BE2C (cell line): ENCODE data around the gene NLRP6.
"Not testable (repeated sequence)": the region's sequence is repeated elsewhere in the genome, so short reads cannot be mapped to it uniquely, and the experiment has no call there.

Source experiments
- DNase-seq: peaks from one replicate; pipeline ENCODE4 v3.0.0-alpha.2; 2020
- H3K27me3 ChIP-seq: fragments of 250-450 bp; sonication (Bioruptor Pico); 2 replicates; pipeline ENCODE4 v1.5.1; 2020; ENCODE audit warnings: mild to moderate bottlenecking
- H3K36me3 ChIP-seq: fragments of 250-450 bp; sonication (Bioruptor Pico); 2 replicates; pipeline ENCODE4 v1.5.1; 2020; ENCODE audit warnings: mild to moderate bottlenecking
- H3K4me1 ChIP-seq: fragments of 250-450 bp; sonication (Bioruptor Pico); 2 replicates; pipeline ENCODE4 v1.5.1; 2020
- H3K4me3 ChIP-seq: 2 replicates; pipeline ENCODE4 v1.5.1; 2011; ENCODE audit warnings: low read depth, low read length
- H3K9me3 ChIP-seq: fragments of 250-450 bp; sonication (Bioruptor Pico); 2 replicates; pipeline ENCODE4 v1.5.1; 2020
- CTCF ChIP-seq: IDR thresholded peaks from 2 replicates; pipeline ENCODE4 v1.5.1; 2012; ENCODE audit warnings: mild to moderate bottlenecking, low read depth, low read length

NLRP6 gene

GRCh38 chr11:331358-332060, 53.3 kb downstream of the NLRP6 start:
- H3K4me1 ChIP-seq = no peaks in the 10 kb centered on the region
- no peaks in the 10 kb centered on the region for H3K36me3 ChIP-seq
- no peak for DNase-seq
- no peak overlapping the region for H3K4me3 ChIP-seq
- no peak for TF ChIP-seq CTCF
- no peaks in the 10 kb centered on the region for H3K9me3 ChIP-seq
- H3K27me3 ChIP-seq = no peaks in the 10 kb centered on the region

GRCh38 chr11:332651-333480, 54.7 kb downstream of the NLRP6 start:
- Histone ChIP-seq H3K4me1 (no peaks in the 10 kb centered on the region), H3K27me3 (no peaks in the 10 kb centered on the region)

DNA sequence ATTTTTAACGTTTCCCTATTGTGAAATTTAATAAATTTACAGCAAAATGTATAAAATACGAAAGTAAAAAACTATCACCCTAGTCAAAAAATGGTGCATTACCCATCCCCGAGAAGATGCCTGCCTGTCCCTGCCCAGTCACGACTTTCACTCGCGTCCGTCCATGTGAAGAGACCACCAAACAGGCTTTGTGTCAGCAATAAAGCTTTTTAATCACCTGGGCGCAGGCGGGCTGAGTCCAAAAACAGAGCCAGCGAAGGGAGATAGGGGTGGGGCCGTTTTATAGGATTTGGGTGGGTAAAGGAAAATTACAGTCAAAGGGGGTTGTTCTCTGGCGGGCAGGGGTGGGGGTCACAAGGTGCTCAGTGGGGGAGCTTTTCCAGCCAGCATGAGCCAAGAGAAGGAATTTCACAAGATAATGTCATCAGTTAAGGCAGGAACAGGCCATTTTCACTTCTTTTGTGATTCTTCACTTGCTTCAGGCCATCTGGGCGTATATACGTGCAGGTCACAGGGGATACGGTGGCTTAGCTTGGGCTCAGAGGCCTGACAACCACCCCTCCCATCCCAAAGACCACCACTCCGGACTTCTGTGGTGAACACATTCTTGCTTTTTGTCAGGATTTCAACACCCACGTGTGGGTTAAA, 55.5 kb downstream of the NLRP6 start:
- not testable (repeated sequence) for H3K4me3 ChIP-seq, H3K4me1 ChIP-seq

More at GRCh38 chr11:332651-333480, 54.7 kb downstream of the NLRP6 start:
- Histone ChIP-seq H3K9me3 (no peaks in the 10 kb centered on the region), H3K36me3 (no peaks in the 10 kb centered on the region), H3K4me3 (no peak overlapping the region)
- no peak for DNase-seq
- TF ChIP-seq CTCF = no peak

DNA sequence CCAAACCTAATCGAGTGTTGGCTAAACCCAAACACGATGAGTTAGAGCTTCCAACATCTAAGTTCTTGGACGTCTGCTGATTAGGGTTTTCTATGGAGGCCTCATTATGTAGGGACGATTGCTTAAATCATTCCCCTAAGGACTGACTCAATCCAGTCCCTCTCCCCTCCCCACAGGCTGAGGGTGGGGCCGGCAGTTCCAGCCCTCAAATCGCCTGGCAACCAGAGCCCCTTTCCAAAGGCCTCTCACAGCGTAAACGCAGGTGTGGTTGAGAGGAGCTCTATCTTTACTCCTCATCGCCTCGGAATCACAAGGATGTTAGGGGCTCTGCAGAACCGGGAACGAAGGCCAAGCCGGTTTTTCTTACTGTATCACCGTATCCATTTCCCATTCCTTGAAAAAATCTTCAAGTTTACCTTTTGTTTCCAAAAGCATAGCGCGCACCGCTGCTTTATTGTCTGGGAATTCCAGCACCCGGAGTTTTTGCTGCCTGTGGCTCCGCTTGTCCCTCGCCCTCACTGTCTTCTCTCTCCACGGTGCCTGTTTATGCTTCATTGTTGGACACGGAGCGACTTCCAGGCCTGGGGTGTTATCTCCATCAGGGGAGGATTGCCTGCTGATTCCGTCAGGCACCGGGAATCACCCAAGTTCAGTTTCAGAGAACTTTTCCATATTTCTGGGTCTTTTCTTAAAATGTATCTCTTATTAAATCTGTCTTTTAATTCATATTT, 56.2 kb downstream of the NLRP6 start:
- DNase-seq = no peak
- H3K4me1 ChIP-seq = no peaks in the 10 kb centered on the region
- no peak overlapping the region for H3K4me3 ChIP-seq
- no peaks in the 10 kb centered on the region for H3K9me3 ChIP-seq
- no peaks in the 10 kb centered on the region for H3K36me3 ChIP-seq
- no peak for TF ChIP-seq CTCF
- no peaks in the 10 kb centered on the region for H3K27me3 ChIP-seq

More for the DNA sequence above, 55.5 kb downstream of the NLRP6 start:
- DNase-seq, H3K36me3 ChIP-seq, H3K9me3 ChIP-seq, H3K27me3 ChIP-seq: not testable (repeated sequence)
